GM18517 (cell line): ENCODE data around the gene ZBTB43.

Experiments used
- ATAC-seq: cut with Tn5 transposase; IDR thresholded peaks from one replicate; pipeline ENCODE4 v1.9.1; 2021; ENCODE audit warnings: mild to moderate bottlenecking, moderate library complexity; ENCODE audit not compliant: unreplicated experiment

Gene ZBTB43

GRCh38 chr9:126885131-126885641 lies 80.3 kb downstream of the ZBTB43 start:
- ATAC-seq: no peak

GRCh38 chr9:126886034-126886822 lies 81.4 kb downstream of the ZBTB43 start:
- no peak for ATAC-seq

GRCh38 chr9:126886897-126887296 lies 82.1 kb downstream of the ZBTB43 start:
- ATAC-seq: no peak
